GM06990 (cell line): Measurements from ENCODE around the gene EML4.

Experiments
- DNase-seq: peaks from one replicate; pipeline ENCODE4 v3.0.0-alpha.2; 2011; ENCODE audit not compliant: insufficient read length; ENCODE audit errors: extremely low read depth
- H3K27me3 ChIP-seq: replicated peaks from 2 replicates; pipeline ENCODE4 v1.6.0; 2011; ENCODE audit warnings: low read length; ENCODE audit not compliant: control insufficient read depth, insufficient read depth
- H3K36me3 ChIP-seq: 2 replicates; pipeline ENCODE4 v1.5.1; 2011; ENCODE audit warnings: low read length; ENCODE audit not compliant: control insufficient read depth, insufficient read depth
- H3K4me3 ChIP-seq: replicated peaks from 2 replicates; pipeline ENCODE4 v1.5.1; 2011; ENCODE audit warnings: low read depth, mild to moderate bottlenecking, control low read depth, low read length
- CTCF ChIP-seq: IDR thresholded peaks from 2 replicates; pipeline ENCODE4 v1.5.1; 2011; ENCODE audit warnings: low read length, control low read depth, mild to moderate bottlenecking, inconsistent platforms; ENCODE audit not compliant: insufficient read depth, poor library complexity, severe bottlenecking

Gene EML4

GRCh38 chr2:42227491-42227890 is 58.3 kb downstream of the EML4 start:
- DNase-seq: no peak
- Histone ChIP-seq H3K4me3 (no peak overlapping the region), H3K36me3 (no peaks in the 10 kb centered on the region), H3K27me3 (no peaks in the 10 kb centered on the region)
- TF ChIP-seq CTCF: no peak

GRCh38 chr2:42228101-42228500 is 58.9 kb downstream of the EML4 start:
- no peak for TF ChIP-seq CTCF
- Histone ChIP-seq H3K4me3 (no peak overlapping the region), H3K27me3 (no peaks in the 10 kb centered on the region), H3K36me3 (no peaks in the 10 kb centered on the region)
- DNase-seq: no peak

DNA sequence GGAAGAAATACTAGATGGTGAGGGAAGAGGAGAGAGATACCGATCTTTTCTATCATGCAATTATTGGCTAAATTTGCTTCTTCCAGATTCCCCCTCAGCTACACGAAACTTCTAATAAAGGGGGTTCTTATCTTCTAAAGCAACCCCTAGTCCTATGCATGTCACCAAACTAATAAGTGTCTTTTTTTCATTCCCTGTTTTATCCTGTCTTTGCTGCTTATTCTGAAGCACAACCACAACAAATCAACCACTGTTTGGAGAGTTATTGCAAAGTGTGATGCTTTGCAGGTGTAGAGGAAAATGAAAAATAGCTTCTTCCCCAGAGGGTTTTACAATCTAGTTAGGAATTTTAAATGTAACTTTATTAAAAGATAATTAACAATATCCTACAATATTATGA is 60.8 kb downstream of the EML4 start:
- Histone ChIP-seq H3K36me3 (no peaks in the 10 kb centered on the region), H3K27me3 (no peaks in the 10 kb centered on the region), H3K4me3 (no peak overlapping the region)
- TF ChIP-seq CTCF: no peak
- DNase-seq: no peak

DNA sequence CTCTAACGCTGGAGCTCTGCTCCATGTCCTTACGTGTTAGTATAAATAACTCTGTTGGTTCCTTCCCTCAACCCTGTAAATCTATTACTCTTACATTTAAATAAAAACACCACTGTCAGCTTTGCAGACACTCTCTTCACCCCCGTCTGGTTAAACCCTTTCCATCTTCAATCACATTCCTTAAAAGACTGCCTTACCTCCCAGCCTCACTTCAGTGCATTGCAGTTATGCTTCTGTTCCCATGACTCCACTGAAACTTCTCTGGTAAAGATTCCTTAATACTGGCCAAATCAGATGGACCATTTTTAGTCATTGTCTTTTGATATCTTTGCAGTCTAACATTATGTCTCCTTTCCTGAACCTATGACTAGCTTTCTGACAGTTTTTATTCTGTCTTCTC is 61.7 kb downstream of the EML4 start:
- Histone ChIP-seq H3K36me3 (no peaks in the 10 kb centered on the region; the same call in 1 of the 2 replicates), H3K4me3 (no peak overlapping the region), H3K27me3 (no peaks in the 10 kb centered on the region)
- no peak for DNase-seq
- TF ChIP-seq CTCF: no peak

- no peak for DNase-seq
- H3K4me3 ChIP-seq: no peak overlapping the region
- no peak for TF ChIP-seq CTCF
- no peaks in the 10 kb centered on the region for H3K27me3 ChIP-seq
- H3K36me3 ChIP-seq: no peaks in the 10 kb centered on the region; the same call in 1 of the 2 replicates
Measured at GRCh38 chr2:42232024-42232423, 62.9 kb downstream of the EML4 start.

- no peak for TF ChIP-seq CTCF
- no peaks in the 10 kb centered on the region; the same call in 1 of the 2 replicates for H3K36me3 ChIP-seq
- DNase-seq: no peak
- H3K4me3 ChIP-seq: no peak overlapping the region
- H3K27me3 ChIP-seq: no peaks in the 10 kb centered on the region
Measured at GRCh38 chr2:42233976-42234441, 64.9 kb downstream of the EML4 start.
